HG03460 (cell line): ENCODE measurements around the gene OSMR.

ENCODE experiments used
- ATAC-seq: cut with Tn5 transposase; IDR thresholded peaks from one replicate; pipeline ENCODE4 v1.9.1; 2021; ENCODE audit not compliant: unreplicated experiment

OSMR gene

GRCh38 chr5:38845526-38846378 is at the start of gene OSMR:
Gene OSMR, plus strand, starts transcription at chr5:38846012. Its CDS starts 23,033 bp downstream, at chr5:38869045.
- ATAC-seq = no peak

GRCh38 chr5:38796742-38797108 is 49.1 kb upstream of the OSMR start:
- ATAC-seq = no peak

GRCh38 chr5:38797838-38798237 is 48.0 kb upstream of the OSMR start:
- no peak for ATAC-seq

- no peak for ATAC-seq
Observed at GRCh38 chr5:38799556-38800377, 46.0 kb upstream of the OSMR start.

- no peak for ATAC-seq
Observed at GRCh38 chr5:38800515-38800914, 45.3 kb upstream of the OSMR start.

- ATAC-seq = no peak
Observed at GRCh38 chr5:38802125-38802524, 43.7 kb upstream of the OSMR start.

- no peak for ATAC-seq
Observed at GRCh38 chr5:38803246-38803645, 42.6 kb upstream of the OSMR start.

- ATAC-seq = no peak
Observed at GRCh38 chr5:38806775-38807258, 39.0 kb upstream of the OSMR start.

GRCh38 chr5:38807570-38808483 is 38.0 kb upstream of the OSMR start:
- no peak for ATAC-seq

- no peak for ATAC-seq
Observed at GRCh38 chr5:38808666-38809343, 37.0 kb upstream of the OSMR start.

- ATAC-seq = no peak
Observed at GRCh38 chr5:38809388-38810359, 36.1 kb upstream of the OSMR start.

GRCh38 chr5:38814879-38815278 is 30.9 kb upstream of the OSMR start:
- ATAC-seq = no peak

- no peak for ATAC-seq
Observed at GRCh38 chr5:38816083-38817030, 29.5 kb upstream of the OSMR start.

GRCh38 chr5:38821679-38822078 is 24.1 kb upstream of the OSMR start:
- no peak for ATAC-seq

- no peak for ATAC-seq
Observed at GRCh38 chr5:38823503-38823902, 22.3 kb upstream of the OSMR start.

GRCh38 chr5:38824821-38825220 is 21.0 kb upstream of the OSMR start:
- no peak for ATAC-seq

GRCh38 chr5:38825494-38825893 is 20.3 kb upstream of the OSMR start:
- ATAC-seq = no peak

- ATAC-seq = no peak
Observed at GRCh38 chr5:38827525-38827924, 18.3 kb upstream of the OSMR start.
